ENCODE results near the gene SORCS2. TPM values are rescaled to one million over a fixed set of nuclear protein-coding genes. Genes with fewer than 3 reads are reported as not detected.

The SORCS2 gene
- total RNA-seq, 6 experiments from 2014 or later, result 0.18 to 6.2 (median 3.1) TPM

DNA sequence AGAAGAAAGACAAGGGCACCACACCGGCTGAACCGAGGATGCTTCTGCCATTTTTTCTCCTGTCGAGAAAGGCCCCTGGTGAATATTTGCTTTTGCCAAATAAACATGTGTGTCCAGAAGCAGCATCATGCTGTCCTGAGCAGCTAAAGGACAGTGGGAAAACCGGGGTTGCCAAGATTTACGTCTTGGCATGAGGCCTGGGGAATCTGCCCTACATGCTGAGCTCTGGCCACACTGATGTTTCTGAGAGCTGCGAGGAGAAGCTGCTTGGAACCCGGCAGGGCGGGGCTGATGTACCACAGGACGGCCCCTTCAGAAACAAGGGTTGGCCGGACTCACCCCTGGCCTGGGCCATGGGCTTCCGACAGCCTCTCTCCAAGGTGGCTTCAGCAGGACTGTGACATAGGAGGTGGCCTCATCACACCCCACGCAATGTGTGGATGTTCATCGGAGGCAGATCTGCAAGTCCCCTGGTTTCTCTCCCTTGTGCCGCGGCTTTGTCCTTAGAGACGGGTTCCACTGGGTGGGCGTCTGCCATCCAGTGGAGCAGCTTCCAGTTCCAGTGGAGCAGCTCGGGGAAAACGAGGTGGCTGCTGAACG lies 42.2 kb upstream of the SORCS2 start:
- H3K27ac ChIP-seq, result no peak overlapping the region
- no peaks in the 10 kb centered on the region for H3K9me3 ChIP-seq
- ATAC-seq (no peak), DNase-seq (no peak)
- H3K36me3 ChIP-seq, result no peaks in the 10 kb centered on the region
- H3K27me3 ChIP-seq, result no peaks in the 10 kb centered on the region
- intact Hi-C loops (cut with DNase I), result no loop called here
- H3K4me1 ChIP-seq, result no peaks in the 10 kb centered on the region
- 27% methylated on average over 2 of the region's 20 CpGs for WGBS (ENCODE audit: insufficient coverage, low coverage, low lambda C conversion rate, missing lambda C conversion rate)
- no peak for TF ChIP-seq CTCF (IDR thresholded peaks at IDR 0.05)
- no peak for TF ChIP-seq POLR2A (IDR thresholded peaks at IDR 0.05)
- H3K4me3 ChIP-seq, result no peak overlapping the region

GRCh38 chr4:7151668-7152227 lies 40.6 kb upstream of the SORCS2 start:
- intact Hi-C loops (cut with DNase I), result no loop called here
- Histone ChIP-seq H3K4me3 (no peak overlapping the region), H3K4me1 (no peaks in the 10 kb centered on the region), H3K9me3 (no peaks in the 10 kb centered on the region), H3K27ac (no peak overlapping the region), H3K36me3 (no peaks in the 10 kb centered on the region), H3K27me3 (no peaks in the 10 kb centered on the region)
- 59% methylated on average over 12 of the region's 13 CpGs for WGBS (ENCODE audit: insufficient coverage, low coverage, low lambda C conversion rate, missing lambda C conversion rate)
- DNase-seq (no peak), ATAC-seq (no peak)
- peak in 1 of 4 donors; percentile 12 for TF ChIP-seq CTCF (IDR thresholded peaks at IDR 0.05)
- no peak for TF ChIP-seq POLR2A (IDR thresholded peaks at IDR 0.05)

GRCh38 chr4:7153711-7154110 lies 38.6 kb upstream of the SORCS2 start:
- intact Hi-C loops (cut with DNase I), result no loop called here
- ATAC-seq, result no peak
- 57% methylated on average over 5 of the region's 7 CpGs for WGBS (ENCODE audit: insufficient coverage, low coverage, low lambda C conversion rate, missing lambda C conversion rate)

GRCh38 chr4:7154351-7154981 lies 37.9 kb upstream of the SORCS2 start:
- WGBS (ENCODE audit: insufficient coverage, low coverage, low lambda C conversion rate, missing lambda C conversion rate), result 50% methylated on average over 7 of the region's 18 CpGs
- H3K27me3 ChIP-seq, result no peaks in the 10 kb centered on the region
- H3K4me1 ChIP-seq, result no peaks in the 10 kb centered on the region
- no peaks in the 10 kb centered on the region for H3K9me3 ChIP-seq
- no peaks in the 10 kb centered on the region for H3K36me3 ChIP-seq
- DNase-seq (no peak), ATAC-seq (no peak)
- H3K27ac ChIP-seq, result no peak overlapping the region
- TF ChIP-seq POLR2A (IDR thresholded peaks at IDR 0.05) (no peak), CTCF (IDR thresholded peaks at IDR 0.05) (no peak)
- intact Hi-C loops (cut with DNase I), result no loop called here
- H3K4me3 ChIP-seq, result no peak overlapping the region

More at GRCh38 chr4:7153711-7154110, 38.6 kb upstream of the SORCS2 start:
- Histone ChIP-seq H3K27ac (no peak overlapping the region), H3K9me3 (no peaks in the 10 kb centered on the region), H3K27me3 (no peaks in the 10 kb centered on the region), H3K4me1 (no peaks in the 10 kb centered on the region), H3K36me3 (no peaks in the 10 kb centered on the region), H3K4me3 (no peak overlapping the region)
- TF ChIP-seq POLR2A (IDR thresholded peaks at IDR 0.05) (no peak), CTCF (IDR thresholded peaks at IDR 0.05) (no peak)
- DNase-seq, result no peak

Measured in right lobe of liver (tissue), 6 donors.